ENCODE data around the gene PRMT1.

PRMT1 gene

DNA sequence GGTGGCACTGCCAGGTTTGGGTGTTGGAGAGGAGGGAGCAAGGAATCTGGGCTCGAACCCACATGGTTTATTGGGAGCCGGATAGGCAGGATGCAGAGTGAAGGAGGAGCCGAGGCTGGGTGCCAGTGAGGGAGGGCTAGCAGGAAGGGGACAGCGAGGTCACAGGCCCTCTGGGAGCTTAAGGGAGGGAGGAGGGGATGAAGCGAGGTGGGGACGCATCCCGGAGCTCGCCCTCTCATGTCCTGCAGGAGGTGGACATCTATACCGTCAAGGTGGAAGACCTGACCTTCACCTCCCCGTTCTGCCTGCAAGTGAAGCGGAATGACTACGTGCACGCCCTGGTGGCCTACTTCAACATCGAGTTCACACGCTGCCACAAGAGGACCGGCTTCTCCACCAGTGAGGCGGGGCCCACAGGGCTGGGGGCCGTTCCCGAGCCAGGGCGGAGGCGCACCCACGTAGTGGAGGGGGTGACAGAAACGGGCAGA lies 8.8 kb downstream of the PRMT1 start:
- no peak for DNase-seq (ENCODE audit: low read depth)
- H3K4me3 ChIP-seq (ENCODE audit: low read depth, low read length), result no peak overlapping the region
- TF ChIP-seq, protein P1, sequence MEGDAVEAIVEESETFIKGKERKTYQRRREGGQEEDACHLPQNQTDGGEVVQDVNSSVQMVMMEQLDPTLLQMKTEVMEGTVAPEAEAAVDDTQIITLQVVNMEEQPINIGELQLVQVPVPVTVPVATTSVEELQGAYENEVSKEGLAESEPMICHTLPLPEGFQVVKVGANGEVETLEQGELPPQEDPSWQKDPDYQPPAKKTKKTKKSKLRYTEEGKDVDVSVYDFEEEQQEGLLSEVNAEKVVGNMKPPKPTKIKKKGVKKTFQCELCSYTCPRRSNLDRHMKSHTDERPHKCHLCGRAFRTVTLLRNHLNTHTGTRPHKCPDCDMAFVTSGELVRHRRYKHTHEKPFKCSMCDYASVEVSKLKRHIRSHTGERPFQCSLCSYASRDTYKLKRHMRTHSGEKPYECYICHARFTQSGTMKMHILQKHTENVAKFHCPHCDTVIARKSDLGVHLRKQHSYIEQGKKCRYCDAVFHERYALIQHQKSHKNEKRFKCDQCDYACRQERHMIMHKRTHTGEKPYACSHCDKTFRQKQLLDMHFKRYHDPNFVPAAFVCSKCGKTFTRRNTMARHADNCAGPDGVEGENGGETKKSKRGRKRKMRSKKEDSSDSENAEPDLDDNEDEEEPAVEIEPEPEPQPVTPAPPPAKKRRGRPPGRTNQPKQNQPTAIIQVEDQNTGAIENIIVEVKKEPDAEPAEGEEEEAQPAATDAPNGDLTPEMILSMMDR (IDR thresholded peaks at IDR 0.05; ENCODE audit: insufficient read depth, low read depth, low read length, missing control alignments), result no peak

DNA sequence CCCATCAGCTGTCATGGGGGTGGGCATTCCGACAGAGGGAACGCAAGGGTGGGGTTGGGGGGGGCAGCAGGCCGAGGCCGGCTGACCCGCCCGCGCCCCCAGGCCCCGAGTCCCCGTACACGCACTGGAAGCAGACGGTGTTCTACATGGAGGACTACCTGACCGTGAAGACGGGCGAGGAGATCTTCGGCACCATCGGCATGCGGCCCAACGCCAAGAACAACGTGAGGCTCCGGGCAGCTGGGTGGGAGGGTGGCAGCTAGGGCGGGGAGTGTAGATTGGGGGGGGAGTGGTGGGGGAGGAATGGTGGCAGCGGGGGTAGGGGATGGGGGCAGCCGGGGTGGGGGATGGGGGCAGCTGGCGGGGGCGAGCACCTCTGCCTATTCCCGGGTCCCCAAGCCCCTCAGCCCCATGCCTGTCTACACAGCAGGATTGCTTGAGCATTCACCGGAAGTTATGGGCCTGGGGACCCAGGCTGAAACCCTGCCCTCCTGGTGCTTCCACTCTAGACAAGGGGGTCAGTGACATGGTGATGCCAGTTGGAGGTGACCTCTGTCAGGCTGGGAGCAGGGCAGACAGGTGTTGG lies 9.5 kb downstream of the PRMT1 start:
- no peak overlapping the region for H3K4me3 ChIP-seq (ENCODE audit: low read depth, low read length)
- DNase-seq (ENCODE audit: low read depth), result no peak
- TF ChIP-seq, protein P1 (IDR thresholded peaks at IDR 0.05; ENCODE audit: insufficient read depth, low read depth, low read length, missing control alignments), result no peak

DNA sequence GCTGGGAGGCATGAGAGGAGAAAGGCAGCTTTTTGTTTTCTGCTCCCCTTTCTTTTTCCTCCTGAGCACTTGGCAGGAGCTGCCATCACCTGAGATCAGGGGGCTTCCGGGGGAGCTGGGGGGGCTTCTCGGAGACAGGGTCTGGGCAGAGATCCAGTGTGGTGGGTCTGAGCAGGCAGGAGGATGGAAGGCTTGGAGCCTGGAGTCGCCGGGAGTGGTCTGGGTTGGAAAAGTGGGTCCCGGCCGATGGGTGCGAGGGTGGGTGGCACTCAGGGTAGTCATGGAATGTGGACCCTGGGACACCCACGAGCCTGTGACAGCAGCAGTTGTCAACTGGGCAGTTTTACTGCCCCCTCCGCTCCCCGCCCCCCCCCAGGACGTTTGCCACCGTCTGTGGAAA lies 10.1 kb downstream of the PRMT1 start:
- no peak overlapping the region for H3K4me3 ChIP-seq (ENCODE audit: low read depth, low read length)
- DNase-seq (ENCODE audit: low read depth), result no peak
- TF ChIP-seq, protein P1 (IDR thresholded peaks at IDR 0.05; ENCODE audit: insufficient read depth, low read depth, low read length, missing control alignments), result no peak

GRCh38 chr19:49687566-49688316 lies 10.7 kb downstream of the PRMT1 start:
- no peak overlapping the region for H3K4me3 ChIP-seq (ENCODE audit: low read depth, low read length)
- DNase-seq (ENCODE audit: low read depth), result no peak
- TF ChIP-seq, protein P1 (IDR thresholded peaks at IDR 0.05; ENCODE audit: insufficient read depth, low read depth, low read length, missing control alignments), result no peak

GRCh38 chr19:49688531-49689132 lies 11.6 kb downstream of the PRMT1 start:
- DNase-seq (ENCODE audit: low read depth), result peak; percentile 22
- TF ChIP-seq, protein P1 (IDR thresholded peaks at IDR 0.05; ENCODE audit: insufficient read depth, low read depth, low read length, missing control alignments), result no peak
- no peak overlapping the region for H3K4me3 ChIP-seq (ENCODE audit: low read depth, low read length)

GRCh38 chr19:49689133-49690078 lies 12.3 kb downstream of the PRMT1 start, which contains the start of gene ADM5:
Gene ADM5, plus strand, starts transcription at chr19:49689594. Its CDS starts 244 bp downstream, at chr19:49689838.
- H3K4me3 ChIP-seq (ENCODE audit: low read depth, low read length), result no peak within 1 kb of the TSS
- TF ChIP-seq, protein P1 (IDR thresholded peaks at IDR 0.05; ENCODE audit: insufficient read depth, low read depth, low read length, missing control alignments), result peak; percentile 51
- DNase-seq (ENCODE audit: low read depth), result peak; percentile 50
